Natural killer cell (primary cell): ENCODE measurements around the gene CCR2. TPM values are rescaled to one million over a fixed set of nuclear protein-coding genes. Genes with fewer than 3 reads are reported as not detected.

Source experiments
- ATAC-seq, 3 donors: fragments of 150-1000 bp in 2 of 3; fragments of 200-7000 bp in 1 of 3; cut with Tn5 transposase; 1 replicate in 1 of 3; 2 replicates in 2 of 3; pipeline ENCODE4 v1.10.0; 2021; ENCODE audit warnings: mild to moderate bottlenecking in 2 of 3, moderate library complexity in 2 of 3
- DNase-seq, 2 donors: peaks; one replicate each; pipeline versions ENCODE4 v3.0.0 to v3.0.0-alpha.2; 2013 to 2021; ENCODE audit warnings: mixed read lengths in 1 of 2
- H3K27ac ChIP-seq: one replicate; pipeline ENCODE4 v1.5.1; 2013; ENCODE audit warnings: mild to moderate bottlenecking, low read length
- H3K27me3 ChIP-seq: one replicate; pipeline ENCODE4 v1.6.1; 2013; ENCODE audit warnings: low read length; ENCODE audit not compliant: control insufficient read depth, insufficient read depth
- H3K36me3 ChIP-seq: one replicate; pipeline ENCODE4 v1.6.1; 2013; ENCODE audit warnings: low read length; ENCODE audit not compliant: control insufficient read depth, insufficient read depth
- H3K4me1 ChIP-seq: one replicate; pipeline ENCODE4 v1.6.1; 2013; ENCODE audit warnings: low read length; ENCODE audit not compliant: control insufficient read depth, insufficient read depth
- H3K4me3 ChIP-seq: one replicate; pipeline ENCODE4 v1.5.1; 2013; ENCODE audit warnings: low read length
- H3K9me3 ChIP-seq: one replicate; pipeline ENCODE4 v1.6.1; 2013; ENCODE audit warnings: low read length; ENCODE audit not compliant: control insufficient read depth, insufficient read depth
- H3K27ac Mint-ChIP-seq, 2 donors: one replicate each; pipeline ENCODE4 v1.8.0; 2022; ENCODE audit warnings: mild to moderate bottlenecking in 2 of 2, mixed read lengths in 2 of 2, moderate library complexity in 1 of 2
- H3K27me3 Mint-ChIP-seq, 2 donors: one replicate each; pipeline ENCODE4 v1.8.0; 2022; ENCODE audit warnings: low read depth in 2 of 2, mixed read lengths in 2 of 2
- H3K36me3 Mint-ChIP-seq: one replicate; pipeline ENCODE4 v1.8.0; 2022; ENCODE audit warnings: mixed read lengths
- H3K4me1 Mint-ChIP-seq, 2 donors: one replicate each; pipeline ENCODE4 v1.8.0; 2022; ENCODE audit warnings: mixed read lengths in 2 of 2
- H3K4me3 Mint-ChIP-seq: one replicate; pipeline ENCODE4 v1.8.0; 2022; ENCODE audit warnings: mild to moderate bottlenecking, moderate library complexity, mixed read lengths
- H3K9me3 Mint-ChIP-seq, 2 donors: one replicate each; pipeline ENCODE4 v1.8.0; 2022; ENCODE audit warnings: mixed read lengths in 2 of 2
- CTCF ChIP-seq: fragments of 200-600 bp; IDR thresholded peaks from one replicate; pipeline ENCODE4 v1.8.0; 2022; ENCODE audit warnings: antibody characterized with exemption
- WGBS: methylation state at CpG from one replicate; pipeline ENCODE4 v1.1.7; 2013; ENCODE audit warnings: missing lambda C conversion rate; ENCODE audit not compliant: insufficient coverage; 5-methylcytosine and 5-hydroxymethylcytosine counted together
- intact Hi-C: fragments of 100-400 bp; cut with micrococcal nuclease; formaldehyde crosslinking; loops from one replicate; pipeline ENCODE4 v1.14.2; 2022
- total RNA-seq, 4 donors: library from RNA; stranded (reverse); fragments of 120-200 nt in 1 of 4; gene quantifications; one replicate each; pipeline versions ENCODE4 v1.2.3 to v1.2.4, GENCODE V29; 2013 to 2022

Gene CCR2
- total RNA-seq, 3 donors from 2014 or later (not counting 1 experiment from before 2014, with no cell fraction given): 0.21 to 9.8 (median 1.7) TPM

- H3K36me3 ChIP-seq: no peaks in the 10 kb centered on the region
- no peaks in the 10 kb centered on the region for H3K9me3 ChIP-seq
- H3K27me3 ChIP-seq: no peaks in the 10 kb centered on the region
- no peak for DNase-seq
- no peak overlapping the region for H3K27ac Mint-ChIP-seq
- no peak for TF ChIP-seq CTCF
- WGBS: 39% methylated on average over 5 of the region's 6 CpGs
- ATAC-seq: peak; percentile 42 to 64 (median 42)
- H3K9me3 Mint-ChIP-seq: no peaks in the 10 kb centered on the region
- no peaks in the 10 kb centered on the region for H3K36me3 Mint-ChIP-seq
- no peak overlapping the region for H3K4me3 Mint-ChIP-seq
- H3K27me3 Mint-ChIP-seq: peaks cover 0 to 4% of the 10 kb centered on the region in 2 donors
- H3K4me1 ChIP-seq: peaks cover 18% of the 10 kb centered on the region
- H3K4me3 ChIP-seq: no peak overlapping the region
- intact Hi-C loops: no loop called here
- H3K27ac ChIP-seq: no peak overlapping the region
- peaks cover 10 to 16% of the 10 kb centered on the region in 2 donors for H3K4me1 Mint-ChIP-seq
These were observed 42.0 kb downstream of the CCR2 start for GRCh38 chr3:46395766-46396530.

- no peaks in the 10 kb centered on the region for H3K27me3 ChIP-seq
- H3K27ac ChIP-seq: no peak overlapping the region
- Mint-ChIP-seq H3K27ac (no peak overlapping the region), H3K4me1 (peaks cover 10 to 16% of the 10 kb centered on the region in 2 donors), H3K27me3 (peaks cover 0 to 4% of the 10 kb centered on the region in 2 donors), H3K9me3 (no peaks in the 10 kb centered on the region), H3K4me3 (no peak overlapping the region), H3K36me3 (no peaks in the 10 kb centered on the region)
- WGBS: 97% methylated on average over 7 of the region's 7 CpGs
- intact Hi-C loops: no loop called here
- H3K9me3 ChIP-seq: no peaks in the 10 kb centered on the region
- ATAC-seq (no peak), DNase-seq (no peak)
- no peaks in the 10 kb centered on the region for H3K36me3 ChIP-seq
- H3K4me1 ChIP-seq: peaks cover 18% of the 10 kb centered on the region
- no peak for TF ChIP-seq CTCF
- no peak overlapping the region for H3K4me3 ChIP-seq
These were observed 43.2 kb downstream of the CCR2 start for GRCh38 chr3:46397111-46397510.

GRCh38 chr3:46398186-46398955 is 44.5 kb downstream of the CCR2 start:
- Histone ChIP-seq H3K27ac (no peak overlapping the region), H3K9me3 (no peaks in the 10 kb centered on the region), H3K4me1 (peaks cover 18% of the 10 kb centered on the region), H3K4me3 (no peak overlapping the region), H3K27me3 (no peaks in the 10 kb centered on the region), H3K36me3 (no peaks in the 10 kb centered on the region)
- 97% methylated on average over 5 of the region's 6 CpGs for WGBS
- intact Hi-C loops: no loop called here
- DNase-seq: no peak
- Mint-ChIP-seq H3K9me3 (no peaks in the 10 kb centered on the region), H3K27me3 (peaks cover 0 to 4% of the 10 kb centered on the region in 2 donors), H3K4me1 (peaks cover 10 to 16% of the 10 kb centered on the region in 2 donors), H3K4me3 (no peak overlapping the region), H3K27ac (no peak overlapping the region), H3K36me3 (no peaks in the 10 kb centered on the region)
- no peak for TF ChIP-seq CTCF
- ATAC-seq: no peak
